GF-D8 (cell line): ENCODE measurements around the gene ZNF581.

Experiments used
- DNase-seq: peaks from one replicate; lab custom pipeline; 2025; lab: John Stamatoyannopoulos, UW

The ZNF581 gene

GRCh38 chr19:55694656-55695491 lies 51.4 kb downstream of the ZNF581 start:
- DNase-seq, result no peak
